ENCODE results near the gene ARMC9.

Gene ARMC9

GRCh38 chr2:231334179-231334930 lies 135.9 kb downstream of the ARMC9 start:
- no peak for ATAC-seq
- TF ChIP-seq CSRNP3 (CRISPR knock-in tag; IDR thresholded peaks at IDR 0.05) (no peak), ZNF8 (CRISPR knock-in tag; IDR thresholded peaks at IDR 0.05) (no peak)

GRCh38 chr2:231334981-231335380 lies 136.6 kb downstream of the ARMC9 start:
- TF ChIP-seq TCF4 (CRISPR knock-in tag; IDR thresholded peaks at IDR 0.05; ENCODE audit: borderline replicate concordance): no peak
- TF ChIP-seq CREB5 (CRISPR knock-in tag; IDR thresholded peaks at IDR 0.05; ENCODE audit: low read depth): no peak
- no peak for TF ChIP-seq ISL1 (CRISPR knock-in tag; IDR thresholded peaks at IDR 0.05)
- TF ChIP-seq TOX (CRISPR knock-in tag; IDR thresholded peaks at IDR 0.05; ENCODE audit: borderline replicate concordance): no peak
- TF ChIP-seq ZFP30 (CRISPR knock-in tag; IDR thresholded peaks at IDR 0.05): no peak
- TF ChIP-seq ZFP3 (CRISPR knock-in tag; IDR thresholded peaks at IDR 0.05): no peak
- no peak for TF ChIP-seq ZC3H10 (CRISPR knock-in tag; IDR thresholded peaks at IDR 0.05)
- TF ChIP-seq BACH2 (CRISPR knock-in tag; IDR thresholded peaks at IDR 0.05; ENCODE audit: borderline replicate concordance): no peak
- no peak for TF ChIP-seq CSRNP3 (CRISPR knock-in tag; IDR thresholded peaks at IDR 0.05)
- no peak for ATAC-seq

- no peak for ATAC-seq
- TF ChIP-seq POU6F1 (CRISPR knock-in tag; IDR thresholded peaks at IDR 0.05; ENCODE audit: borderline replicate concordance, low read depth): no peak
- TF ChIP-seq CSRNP3 (CRISPR knock-in tag; IDR thresholded peaks at IDR 0.05): no peak
- no peak for TF ChIP-seq BACH2 (CRISPR knock-in tag; IDR thresholded peaks at IDR 0.05; ENCODE audit: borderline replicate concordance)
- TF ChIP-seq SNAI2 (CRISPR knock-in tag; IDR thresholded peaks at IDR 0.05): no peak
- no peak for TF ChIP-seq ZNF70 (CRISPR knock-in tag; IDR thresholded peaks at IDR 0.05)
- no peak for TF ChIP-seq PATZ1 (CRISPR knock-in tag; IDR thresholded peaks at IDR 0.05; ENCODE audit: borderline replicate concordance)
- no peak for TF ChIP-seq ZFP30 (CRISPR knock-in tag; IDR thresholded peaks at IDR 0.05)
- no peak for TF ChIP-seq ZFP3 (CRISPR knock-in tag; IDR thresholded peaks at IDR 0.05)
- no peak for TF ChIP-seq RARB (CRISPR knock-in tag; IDR thresholded peaks at IDR 0.05)
- TF ChIP-seq ESRRG (CRISPR knock-in tag; IDR thresholded peaks at IDR 0.05): no peak
- no peak for TF ChIP-seq GLIS3 (CRISPR knock-in tag; IDR thresholded peaks at IDR 0.05)
- TF ChIP-seq ARNTL (CRISPR knock-in tag; IDR thresholded peaks at IDR 0.05; ENCODE audit: borderline replicate concordance, low read depth): no peak
- no peak for TF ChIP-seq CREB5 (CRISPR knock-in tag; IDR thresholded peaks at IDR 0.05; ENCODE audit: low read depth)
- no peak for TF ChIP-seq ZC3H10 (CRISPR knock-in tag; IDR thresholded peaks at IDR 0.05)
- TF ChIP-seq TOX (CRISPR knock-in tag; IDR thresholded peaks at IDR 0.05; ENCODE audit: borderline replicate concordance): no peak
- no peak for TF ChIP-seq OSR1 (CRISPR knock-in tag; IDR thresholded peaks at IDR 0.05)
These were observed 137.2 kb downstream of the ARMC9 start for GRCh38 chr2:231335591-231335990.
